H9 (cell line): ENCODE measurements around the gene ULK4. TPM values are rescaled to one million over a fixed set of nuclear protein-coding genes. Genes with fewer than 3 reads are reported as not detected.
A peak's percentile ranks its signal among the peaks of the same experiment; 100 is the strongest.

Experiments used
- DNase-seq: peaks from one replicate; pipeline ENCODE4 v3.0.0-alpha.2; 2017
- H2AFZ ChIP-seq: one replicate; pipeline ENCODE4 v1.6.1; 2013; ENCODE audit warnings: mild to moderate bottlenecking, low read length, control low read depth, moderate library complexity
- H2AK5ac ChIP-seq: 2 replicates; pipeline ENCODE4 v1.6.1; 2013; ENCODE audit warnings: low read length, control low read depth, mixed read lengths; ENCODE audit not compliant: insufficient read length
- H2BK120ac ChIP-seq: one replicate; pipeline ENCODE4 v1.6.1; 2013; ENCODE audit warnings: low read depth, mild to moderate bottlenecking, low read length, control low read depth, inconsistent platforms; ENCODE audit not compliant: poor library complexity, severe bottlenecking
- H2BK12ac ChIP-seq: 2 replicates; pipeline ENCODE4 v1.6.1; 2013; ENCODE audit warnings: low read length, control low read depth, mixed read lengths, low read depth; ENCODE audit not compliant: insufficient read length
- H2BK15ac ChIP-seq: 2 replicates; pipeline ENCODE4 v1.6.1; 2013; ENCODE audit warnings: low read depth, low read length, control low read depth
- H2BK20ac ChIP-seq: one replicate; pipeline ENCODE4 v1.6.1; 2013; ENCODE audit warnings: low read depth, mild to moderate bottlenecking, low read length, control low read depth, inconsistent platforms; ENCODE audit not compliant: poor library complexity, severe bottlenecking
- H2BK5ac ChIP-seq: 2 replicates; pipeline ENCODE4 v1.6.1; 2013; ENCODE audit warnings: low read length, control low read depth, mixed read lengths; ENCODE audit not compliant: insufficient read length
- H3K14ac ChIP-seq: 2 replicates; pipeline ENCODE4 v1.6.1; 2013; ENCODE audit warnings: low read length, control low read depth; ENCODE audit not compliant: insufficient read depth
- H3K18ac ChIP-seq: 2 replicates; pipeline ENCODE4 v1.6.1; 2013; ENCODE audit warnings: low read depth, mild to moderate bottlenecking, mixed read lengths, low read length, control low read depth; ENCODE audit not compliant: insufficient read length
- H3K23ac ChIP-seq: 2 replicates; pipeline ENCODE4 v1.6.1; 2013; ENCODE audit warnings: low read length, control low read depth, mixed read lengths, low read depth; ENCODE audit not compliant: insufficient read length
- H3K23me2 ChIP-seq: 2 replicates; pipeline ENCODE4 v1.6.1; 2013; ENCODE audit warnings: low read depth, mild to moderate bottlenecking, mixed read lengths, low read length, control low read depth; ENCODE audit not compliant: insufficient read length, poor library complexity, severe bottlenecking
- H3K27ac ChIP-seq: 2 replicates; pipeline ENCODE4 v1.5.1; 2013; ENCODE audit warnings: low read length, control low read depth, mixed read lengths, low read depth; ENCODE audit not compliant: insufficient read length
- H3K27me3 ChIP-seq: 2 replicates; pipeline ENCODE4 v1.6.1; 2013; ENCODE audit warnings: low read length, control low read depth, inconsistent platforms; ENCODE audit not compliant: insufficient read depth
- H3K4ac ChIP-seq: 2 replicates; pipeline ENCODE4 v1.6.1; 2013; ENCODE audit warnings: low read depth, mild to moderate bottlenecking, control low read depth, inconsistent platforms, low read length, moderate library complexity
- H3K4me1 ChIP-seq: 2 replicates; pipeline ENCODE4 v1.6.1; 2013; ENCODE audit warnings: low read length, control low read depth, inconsistent platforms; ENCODE audit not compliant: insufficient read depth
- H3K4me2 ChIP-seq: 2 replicates; pipeline ENCODE4 v1.6.1; 2013; ENCODE audit warnings: low read length, control low read depth, mixed read lengths; ENCODE audit not compliant: insufficient read length, insufficient read depth
- H3K56ac ChIP-seq: 2 replicates; pipeline ENCODE4 v1.6.1; 2013; ENCODE audit warnings: low read depth, mild to moderate bottlenecking, mixed read lengths, low read length, control low read depth; ENCODE audit not compliant: insufficient read length
- H3K79me1 ChIP-seq: 2 replicates; pipeline ENCODE4 v1.6.1; 2013; ENCODE audit warnings: low read depth, mild to moderate bottlenecking, moderate library complexity, low read length, control low read depth, inconsistent platforms; ENCODE audit not compliant: insufficient read depth, poor library complexity, severe bottlenecking
- H3K79me2 ChIP-seq: 2 replicates; pipeline ENCODE4 v1.6.1; 2013; ENCODE audit warnings: low read length, control low read depth, inconsistent platforms; ENCODE audit not compliant: insufficient read depth
- H3K9ac ChIP-seq: 2 replicates; pipeline ENCODE4 v1.6.1; 2013; ENCODE audit warnings: low read length, control low read depth, mixed read lengths; ENCODE audit not compliant: insufficient read length; ENCODE audit errors: extremely low read depth
- H3K9me3 ChIP-seq: one replicate; pipeline ENCODE4 v1.6.1; 2013; ENCODE audit warnings: low read depth, low read length, inconsistent platforms; ENCODE audit not compliant: control insufficient read depth
- H3T11ph ChIP-seq: one replicate; pipeline ENCODE4 v1.6.1; 2013; ENCODE audit warnings: mild to moderate bottlenecking, low read length, control low read depth, inconsistent platforms
- H4K20me1 ChIP-seq: one replicate; pipeline ENCODE4 v1.6.1; 2013; ENCODE audit not compliant: control insufficient read depth, insufficient read length, insufficient read depth
- H4K5ac ChIP-seq: 2 replicates; pipeline ENCODE4 v1.6.1; 2013; ENCODE audit warnings: low read depth, mild to moderate bottlenecking, mixed read lengths, low read length, control low read depth; ENCODE audit not compliant: insufficient read length
- H4K8ac ChIP-seq: replicated peaks from 2 replicates; pipeline ENCODE4 v1.6.1; 2013; ENCODE audit warnings: low read length, control low read depth, mixed read lengths, low read depth; ENCODE audit not compliant: insufficient read length
- H4K91ac ChIP-seq: 2 replicates; pipeline ENCODE4 v1.6.1; 2013; ENCODE audit warnings: low read depth, mild to moderate bottlenecking, moderate library complexity, mixed read lengths, low read length, control low read depth; ENCODE audit not compliant: insufficient read length
- H3K27ac Mint-ChIP-seq, 3 experiments: 2 replicates in 2 of 3; 3 replicates in 1 of 3; pipeline ENCODE4 v1.8.0; 2020 to 2021; ENCODE audit warnings: mixed read lengths in 3 of 3, mild to moderate bottlenecking in 1 of 3, moderate library complexity in 1 of 3
- H3K27me3 Mint-ChIP-seq: 2 replicates; pipeline ENCODE4 v1.8.0; 2021; ENCODE audit warnings: low read depth, mild to moderate bottlenecking, moderate library complexity, mixed read lengths
- H3K36me3 Mint-ChIP-seq, 3 experiments: 2 replicates in 2 of 3; 3 replicates in 1 of 3; pipeline ENCODE4 v1.8.0; 2020 to 2021; ENCODE audit warnings: low read depth in 3 of 3, mixed read lengths in 3 of 3; ENCODE audit not compliant: insufficient read depth in 1 of 3
- H3K4me1 Mint-ChIP-seq, 2 experiments: 2 replicates each; pipeline ENCODE4 v1.8.0; 2020; ENCODE audit warnings: mixed read lengths in 2 of 2
- H3K4me3 Mint-ChIP-seq, 2 experiments: 2 replicates in 1 of 2; 3 replicates in 1 of 2; pipeline ENCODE4 v1.8.0; 2020 to 2021; ENCODE audit warnings: mild to moderate bottlenecking in 2 of 2, mixed read lengths in 2 of 2, moderate library complexity in 1 of 2
- H3K9me3 Mint-ChIP-seq, 2 experiments: 2 replicates in 1 of 2; 3 replicates in 1 of 2; pipeline ENCODE4 v1.8.0; 2020; ENCODE audit warnings: mild to moderate bottlenecking in 2 of 2, mixed read lengths in 2 of 2, moderate library complexity in 1 of 2
- WGBS: extraction: QIAGEN DNeasy Blood & Tissue Kit; methylation state at CpG from one replicate; pipeline ENCODE4 v1.1.7; 2013; ENCODE audit warnings: missing lambda C conversion rate, low lambda C conversion rate, mixed read lengths; ENCODE audit not compliant: insufficient read length; ENCODE audit errors: extremely low coverage; 5-methylcytosine and 5-hydroxymethylcytosine counted together
- total RNA-seq: library from RNA; stranded (reverse); gene quantifications from 2 replicates; pipeline ENCODE4 v1.2.1, GENCODE V29; 2021
- TF ChIP-seq, protein P1 (sequence below): fragments of 200-600 bp; sonication (generic); conservative IDR thresholded peaks from 3 replicates; pipeline ENCODE4 v1.8.0; 2021; ENCODE audit warnings: antibody characterized with exemption, mild to moderate bottlenecking

The ULK4 gene
- total RNA-seq, 1 experiment from 2014 or later = 12.9 TPM

DNA sequence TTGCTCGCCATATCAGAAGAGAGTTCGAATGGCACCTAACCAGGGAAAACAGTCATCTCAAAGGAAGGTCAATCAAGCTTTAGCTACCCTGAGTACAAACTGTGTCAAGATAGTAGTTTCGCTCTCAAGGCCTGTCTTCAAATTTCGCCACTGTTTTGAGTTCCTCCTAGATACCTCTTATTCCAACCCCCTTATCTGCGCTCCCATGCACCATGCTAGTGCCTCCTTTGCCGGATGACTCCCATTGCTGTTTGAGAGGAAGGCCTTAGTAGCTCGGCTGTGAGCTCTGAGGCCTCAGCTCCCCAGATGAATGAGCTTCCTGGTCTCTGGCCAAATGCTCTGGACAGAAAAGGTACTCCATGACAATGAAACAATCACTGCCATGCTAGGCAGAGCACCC lies 256.0 kb downstream of the ULK4 start:
- Histone ChIP-seq H4K20me1 (no peaks in the 10 kb centered on the region), H3K18ac (no peak overlapping the region), H2AFZ (no peak overlapping the region), H3T11ph (no peak overlapping the region), H4K8ac (no peak overlapping the region), H3K56ac (no peak overlapping the region), H4K91ac (no peak overlapping the region), H2BK12ac (no peak overlapping the region), H3K4me1 (no peaks in the 10 kb centered on the region), H3K27ac (no peak overlapping the region), H3K14ac (no peak overlapping the region), H3K9me3 (no peaks in the 10 kb centered on the region), H4K5ac (no peak overlapping the region), H2AK5ac (no peak overlapping the region), H3K9ac (no peak overlapping the region), H3K4me2 (no peak overlapping the region), H3K23ac (no peak overlapping the region), H3K27me3 (no peaks in the 10 kb centered on the region), H3K23me2 (no peaks in the 10 kb centered on the region), H3K79me2 (no peaks in the 10 kb centered on the region), H2BK15ac (no peak overlapping the region), H2BK20ac (no peak overlapping the region), H3K79me1 (no peaks in the 10 kb centered on the region), H2BK120ac (no peak overlapping the region), H3K4ac (no peak overlapping the region), H2BK5ac (no peak overlapping the region)
- DNase-seq = no peak
- H3K4me3 Mint-ChIP-seq = no peak overlapping the region
- peak overlapping the region in 1 of 3 experiments; percentile 50; a peak in 1 of 7 replicates for H3K27ac Mint-ChIP-seq
- H3K36me3 Mint-ChIP-seq = peaks cover 0 to 3% (median 2%) of the 10 kb centered on the region in 3 experiments; a peak in 1 of 7 replicates
- TF ChIP-seq, protein P1, sequence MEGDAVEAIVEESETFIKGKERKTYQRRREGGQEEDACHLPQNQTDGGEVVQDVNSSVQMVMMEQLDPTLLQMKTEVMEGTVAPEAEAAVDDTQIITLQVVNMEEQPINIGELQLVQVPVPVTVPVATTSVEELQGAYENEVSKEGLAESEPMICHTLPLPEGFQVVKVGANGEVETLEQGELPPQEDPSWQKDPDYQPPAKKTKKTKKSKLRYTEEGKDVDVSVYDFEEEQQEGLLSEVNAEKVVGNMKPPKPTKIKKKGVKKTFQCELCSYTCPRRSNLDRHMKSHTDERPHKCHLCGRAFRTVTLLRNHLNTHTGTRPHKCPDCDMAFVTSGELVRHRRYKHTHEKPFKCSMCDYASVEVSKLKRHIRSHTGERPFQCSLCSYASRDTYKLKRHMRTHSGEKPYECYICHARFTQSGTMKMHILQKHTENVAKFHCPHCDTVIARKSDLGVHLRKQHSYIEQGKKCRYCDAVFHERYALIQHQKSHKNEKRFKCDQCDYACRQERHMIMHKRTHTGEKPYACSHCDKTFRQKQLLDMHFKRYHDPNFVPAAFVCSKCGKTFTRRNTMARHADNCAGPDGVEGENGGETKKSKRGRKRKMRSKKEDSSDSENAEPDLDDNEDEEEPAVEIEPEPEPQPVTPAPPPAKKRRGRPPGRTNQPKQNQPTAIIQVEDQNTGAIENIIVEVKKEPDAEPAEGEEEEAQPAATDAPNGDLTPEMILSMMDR = no peak
- no peaks in the 10 kb centered on the region for H3K9me3 Mint-ChIP-seq
- no peaks in the 10 kb centered on the region for H3K27me3 Mint-ChIP-seq
- peaks cover 4% of the 10 kb centered on the region in 2 experiments for H3K4me1 Mint-ChIP-seq
- no CpG with 5 or more reads among the region's 7 CpGs for WGBS
